KMS-11 (cell line): Measurements from ENCODE around the gene RALGAPA1.
A peak's percentile ranks its signal among the peaks of the same experiment; 100 is the strongest.

Source experiments
- H2AFZ ChIP-seq: fragments of 200-600 bp; sonication (generic); 2 replicates; pipeline ENCODE4 v1.6.1; 2016; ENCODE audit warnings: antibody characterized with exemption, mixed run types, low read depth
- H3K27ac ChIP-seq: fragments of 200-600 bp; sonication (generic); 2 replicates; pipeline ENCODE4 v1.6.1; 2016; ENCODE audit warnings: mild to moderate bottlenecking, mixed run types
- H3K27me3 ChIP-seq: fragments of 200-600 bp; sonication (generic); 2 replicates; pipeline ENCODE4 v1.6.1; 2017; ENCODE audit warnings: mild to moderate bottlenecking, low read depth, mixed run types, moderate library complexity; ENCODE audit not compliant: insufficient read depth
- H3K36me3 ChIP-seq: fragments of 200-600 bp; sonication (generic); 2 replicates; pipeline ENCODE4 v1.6.1; 2017; ENCODE audit warnings: mild to moderate bottlenecking, mixed run types; ENCODE audit not compliant: insufficient read depth
- H3K4me1 ChIP-seq: fragments of 200-600 bp; sonication (generic); 2 replicates; pipeline ENCODE4 v1.6.1; 2016; ENCODE audit warnings: mild to moderate bottlenecking, low read depth, mixed run types; ENCODE audit not compliant: poor library complexity, severe bottlenecking
- H3K4me2 ChIP-seq: fragments of 200-600 bp; sonication (generic); 2 replicates; pipeline ENCODE4 v1.7.0; 2016; ENCODE audit warnings: mild to moderate bottlenecking, mixed run types
- H3K4me3 ChIP-seq: fragments of 200-600 bp; sonication (generic); IDR thresholded peaks from 2 replicates; pipeline ENCODE4 v1.6.1; 2017; ENCODE audit warnings: low read depth, low read length, mixed read lengths; ENCODE audit not compliant: insufficient read depth
- H3K79me2 ChIP-seq: fragments of 200-600 bp; sonication (generic); 2 replicates; pipeline ENCODE4 v1.6.1; 2016; ENCODE audit warnings: low read depth, mixed run types; ENCODE audit not compliant: insufficient read depth
- H3K9ac ChIP-seq: fragments of 200-600 bp; sonication (generic); 2 replicates; pipeline ENCODE4 v1.6.1; 2016; ENCODE audit warnings: mild to moderate bottlenecking, mixed run types
- H4K20me1 ChIP-seq: fragments of 200-600 bp; sonication (generic); 2 replicates; pipeline ENCODE4 v1.6.1; 2016; ENCODE audit warnings: mild to moderate bottlenecking, mixed run types; ENCODE audit not compliant: insufficient read depth
- CTCF ChIP-seq: fragments of 200-600 bp; sonication (generic); conservative IDR thresholded peaks from 2 replicates; pipeline ENCODE4 v1.6.1; 2017; ENCODE audit warnings: low read depth, mild to moderate bottlenecking, antibody characterized with exemption, low read length, moderate library complexity, mixed read lengths

The RALGAPA1 gene

GRCh38 chr14:35806006-35806907, 2.8 kb downstream of the RALGAPA1 start:
- H4K20me1 ChIP-seq, result no peaks in the 10 kb centered on the region
- H3K9ac ChIP-seq, result no peak overlapping the region
- H3K27me3 ChIP-seq, result no peaks in the 10 kb centered on the region
- H3K4me1 ChIP-seq, result peaks cover 38% of the 10 kb centered on the region
- H3K27ac ChIP-seq, result no peak overlapping the region
- no peak for TF ChIP-seq CTCF
- H3K4me2 ChIP-seq, result peak overlapping the region; percentile 87; the same call in 1 of the 2 replicates
- H3K79me2 ChIP-seq, result peaks cover 29% of the 10 kb centered on the region; the same call in 1 of the 2 replicates
- H2AFZ ChIP-seq, result no peak overlapping the region
- H3K4me3 ChIP-seq, result no peak overlapping the region
- H3K36me3 ChIP-seq, result no peaks in the 10 kb centered on the region

- H2AFZ ChIP-seq, result no peak overlapping the region
- H3K27me3 ChIP-seq, result no peaks in the 10 kb centered on the region
- no peak overlapping the region for H3K4me3 ChIP-seq
- H4K20me1 ChIP-seq, result no peaks in the 10 kb centered on the region
- no peak overlapping the region for H3K9ac ChIP-seq
- H3K79me2 ChIP-seq, result no peaks in the 10 kb centered on the region
- no peak for TF ChIP-seq CTCF
- H3K4me1 ChIP-seq, result peaks cover 15% of the 10 kb centered on the region
- no peak overlapping the region for H3K4me2 ChIP-seq
- H3K36me3 ChIP-seq, result no peaks in the 10 kb centered on the region
- H3K27ac ChIP-seq, result no peak overlapping the region
Measured at GRCh38 chr14:35797796-35798195, 11.3 kb downstream of the RALGAPA1 start.

GRCh38 chr14:35789651-35790050, 19.4 kb downstream of the RALGAPA1 start:
- Histone ChIP-seq H2AFZ (no peak overlapping the region), H3K79me2 (no peaks in the 10 kb centered on the region)
- no peak for TF ChIP-seq CTCF

GRCh38 chr14:35786856-35787255, 22.2 kb downstream of the RALGAPA1 start:
- no peaks in the 10 kb centered on the region for H4K20me1 ChIP-seq
- no peak overlapping the region for H3K4me2 ChIP-seq
- H2AFZ ChIP-seq, result no peak overlapping the region
- no peaks in the 10 kb centered on the region for H3K36me3 ChIP-seq
- TF ChIP-seq CTCF, result no peak
- H3K79me2 ChIP-seq, result no peaks in the 10 kb centered on the region
- H3K27ac ChIP-seq, result no peak overlapping the region
- no peak overlapping the region for H3K4me3 ChIP-seq
- H3K9ac ChIP-seq, result no peak overlapping the region
- H3K4me1 ChIP-seq, result peaks cover 26% of the 10 kb centered on the region
- H3K27me3 ChIP-seq, result no peaks in the 10 kb centered on the region

More at GRCh38 chr14:35789651-35790050, 19.4 kb downstream of the RALGAPA1 start:
- Histone ChIP-seq H3K27me3 (no peaks in the 10 kb centered on the region), H3K4me2 (peak overlapping the region; percentile 29; the same call in 1 of the 2 replicates), H3K9ac (no peak overlapping the region), H4K20me1 (no peaks in the 10 kb centered on the region), H3K36me3 (no peaks in the 10 kb centered on the region), H3K27ac (no peak overlapping the region), H3K4me1 (peaks cover 20% of the 10 kb centered on the region), H3K4me3 (no peak overlapping the region)
